Measurements from ENCODE around the gene SERPINB1. TPM values are rescaled to one million over a fixed set of nuclear protein-coding genes. Genes with fewer than 3 reads are reported as not detected.

The SERPINB1 gene
- total and polyA plus RNA-seq, 2 experiments from 2014 or later = 5.6 to 6.5 TPM

DNA sequence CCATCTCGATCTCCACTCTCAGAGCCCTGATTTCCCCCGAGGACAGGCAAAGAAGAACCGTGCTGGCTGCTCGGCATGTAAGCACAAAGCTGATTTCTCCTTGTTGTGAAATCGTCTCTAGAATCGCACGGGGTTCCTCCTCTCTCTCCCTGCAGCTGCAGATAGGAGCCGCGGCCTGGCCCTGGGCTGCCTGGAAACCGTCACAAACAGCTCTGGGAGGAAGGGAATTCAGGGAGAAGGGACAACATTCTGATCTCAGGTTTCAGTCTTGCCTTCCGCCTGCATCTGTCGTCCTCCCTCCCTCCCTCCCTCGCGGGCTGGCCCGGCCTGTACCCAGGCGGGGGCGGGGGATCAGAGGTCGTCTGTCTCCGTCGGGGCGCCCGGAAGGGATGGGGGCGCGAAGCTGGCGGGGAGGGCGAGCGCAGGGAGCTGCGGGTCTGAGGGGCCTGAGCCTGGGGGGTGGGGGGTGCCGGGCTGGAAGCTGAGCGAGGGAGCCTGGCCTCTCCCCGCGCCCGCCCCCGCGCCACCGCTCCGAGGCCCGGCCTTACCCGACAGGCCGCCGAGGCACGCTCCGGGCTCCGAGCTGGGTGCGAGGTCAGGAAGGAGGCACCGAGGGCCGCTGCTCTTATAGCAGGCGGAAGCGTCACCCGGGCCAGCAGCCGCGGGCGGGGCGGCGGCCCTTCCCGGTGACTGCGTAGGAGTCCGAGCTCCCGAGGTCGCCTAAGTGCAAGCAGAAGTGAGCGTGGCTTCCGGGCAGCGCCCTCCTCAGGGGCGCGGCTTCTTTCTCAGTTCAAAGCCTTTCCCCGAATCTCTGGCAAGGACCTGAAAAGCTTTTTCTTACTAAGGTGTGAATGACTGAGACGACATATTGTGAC lies at the start of gene SERPINB1 (continued):
- TF ChIP-seq, protein P1, sequence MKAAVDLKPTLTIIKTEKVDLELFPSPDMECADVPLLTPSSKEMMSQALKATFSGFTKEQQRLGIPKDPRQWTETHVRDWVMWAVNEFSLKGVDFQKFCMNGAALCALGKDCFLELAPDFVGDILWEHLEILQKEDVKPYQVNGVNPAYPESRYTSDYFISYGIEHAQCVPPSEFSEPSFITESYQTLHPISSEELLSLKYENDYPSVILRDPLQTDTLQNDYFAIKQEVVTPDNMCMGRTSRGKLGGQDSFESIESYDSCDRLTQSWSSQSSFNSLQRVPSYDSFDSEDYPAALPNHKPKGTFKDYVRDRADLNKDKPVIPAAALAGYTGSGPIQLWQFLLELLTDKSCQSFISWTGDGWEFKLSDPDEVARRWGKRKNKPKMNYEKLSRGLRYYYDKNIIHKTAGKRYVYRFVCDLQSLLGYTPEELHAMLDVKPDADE (IDR thresholded peaks at IDR 0.05) = peak; percentile 64; the same call in 1 of the 2 replicates

DNA sequence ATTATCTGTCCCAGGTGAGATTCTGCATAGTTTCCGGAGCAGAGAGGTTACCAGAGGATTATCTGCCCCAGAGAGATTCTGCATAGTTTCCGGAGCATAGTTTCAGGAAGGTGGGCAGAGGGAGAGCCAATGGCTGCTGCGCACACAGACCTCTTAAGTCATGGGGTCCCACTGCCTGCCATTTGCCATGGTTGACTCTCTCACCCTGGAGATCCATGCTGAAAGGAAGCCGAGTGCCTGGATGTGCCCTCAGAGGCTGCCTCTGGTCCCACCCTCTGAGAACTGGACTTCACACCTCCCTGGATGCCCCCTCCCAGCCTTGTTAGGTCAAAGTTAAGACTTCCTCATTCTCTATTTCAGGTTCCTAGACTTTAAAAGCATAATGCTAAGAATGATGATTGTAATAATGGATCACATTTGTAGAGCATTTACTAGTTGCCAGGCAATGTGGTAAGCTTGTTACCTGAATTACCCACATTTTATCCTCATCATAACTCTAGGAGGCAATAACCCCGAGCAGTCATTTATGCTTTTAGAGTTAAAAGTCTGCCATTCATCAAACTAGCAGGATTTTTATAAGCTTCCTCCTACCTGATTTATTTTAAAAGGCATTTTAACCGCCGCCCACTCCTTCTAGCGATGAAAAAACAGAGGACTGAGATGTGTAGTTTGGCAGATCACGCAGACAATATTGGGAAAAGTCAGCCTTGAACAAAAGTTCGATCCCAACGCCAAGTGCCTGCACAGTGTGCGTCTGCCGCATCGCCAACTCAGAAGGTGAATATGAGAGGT lies 49.5 kb upstream of the SERPINB1 start:
- Histone ChIP-seq H3K4me2 (no peak overlapping the region), H3K4me3 (no peak overlapping the region), H3F3A (replicated peaks; ENCODE audit: low read depth) (peaks cover 12% of the 10 kb centered on the region; the same call in 1 of the 2 replicates), H3K27me3 (ENCODE audit: insufficient read depth) (no peaks in the 10 kb centered on the region), H3K4me1 (ENCODE audit: insufficient read depth) (peaks cover 4% of the 10 kb centered on the region), H3K9me2 (ENCODE audit: insufficient read depth) (no peaks in the 10 kb centered on the region), H3K79me2 (replicated peaks; ENCODE audit: insufficient read depth) (no peaks in the 10 kb centered on the region), H3K36me3 (ENCODE audit: insufficient read depth) (peaks cover 30% of the 10 kb centered on the region), H3K27ac (ENCODE audit: low read depth) (peak overlapping the region; percentile 28; the same call in 1 of the 2 replicates), H4K20me1 (replicated peaks; ENCODE audit: insufficient read depth) (no peaks in the 10 kb centered on the region), H2AFZ (no peak overlapping the region)
- H3K36me3 Mint-ChIP-seq (ENCODE audit: low read depth) = peaks cover 52% of the 10 kb centered on the region
- no peaks in the 10 kb centered on the region for H3K27me3 Mint-ChIP-seq (ENCODE audit: insufficient read depth, low read depth, poor library complexity)
- H3K27ac Mint-ChIP-seq = no peak overlapping the region
- H3K9me3 Mint-ChIP-seq = no peaks in the 10 kb centered on the region; the same call in 2 of the 3 replicates
- DNase-seq (ENCODE audit: low spot score) (no peak), ATAC-seq (no peak)
- H3K4me1 Mint-ChIP-seq = peaks cover 5% of the 10 kb centered on the region
- no peak overlapping the region for H3K4me3 Mint-ChIP-seq
- TF ChIP-seq, protein P2, sequence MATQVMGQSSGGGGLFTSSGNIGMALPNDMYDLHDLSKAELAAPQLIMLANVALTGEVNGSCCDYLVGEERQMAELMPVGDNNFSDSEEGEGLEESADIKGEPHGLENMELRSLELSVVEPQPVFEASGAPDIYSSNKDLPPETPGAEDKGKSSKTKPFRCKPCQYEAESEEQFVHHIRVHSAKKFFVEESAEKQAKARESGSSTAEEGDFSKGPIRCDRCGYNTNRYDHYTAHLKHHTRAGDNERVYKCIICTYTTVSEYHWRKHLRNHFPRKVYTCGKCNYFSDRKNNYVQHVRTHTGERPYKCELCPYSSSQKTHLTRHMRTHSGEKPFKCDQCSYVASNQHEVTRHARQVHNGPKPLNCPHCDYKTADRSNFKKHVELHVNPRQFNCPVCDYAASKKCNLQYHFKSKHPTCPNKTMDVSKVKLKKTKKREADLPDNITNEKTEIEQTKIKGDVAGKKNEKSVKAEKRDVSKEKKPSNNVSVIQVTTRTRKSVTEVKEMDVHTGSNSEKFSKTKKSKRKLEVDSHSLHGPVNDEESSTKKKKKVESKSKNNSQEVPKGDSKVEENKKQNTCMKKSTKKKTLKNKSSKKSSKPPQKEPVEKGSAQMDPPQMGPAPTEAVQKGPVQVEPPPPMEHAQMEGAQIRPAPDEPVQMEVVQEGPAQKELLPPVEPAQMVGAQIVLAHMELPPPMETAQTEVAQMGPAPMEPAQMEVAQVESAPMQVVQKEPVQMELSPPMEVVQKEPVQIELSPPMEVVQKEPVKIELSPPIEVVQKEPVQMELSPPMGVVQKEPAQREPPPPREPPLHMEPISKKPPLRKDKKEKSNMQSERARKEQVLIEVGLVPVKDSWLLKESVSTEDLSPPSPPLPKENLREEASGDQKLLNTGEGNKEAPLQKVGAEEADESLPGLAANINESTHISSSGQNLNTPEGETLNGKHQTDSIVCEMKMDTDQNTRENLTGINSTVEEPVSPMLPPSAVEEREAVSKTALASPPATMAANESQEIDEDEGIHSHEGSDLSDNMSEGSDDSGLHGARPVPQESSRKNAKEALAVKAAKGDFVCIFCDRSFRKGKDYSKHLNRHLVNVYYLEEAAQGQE (IDR thresholded peaks at IDR 0.05; ENCODE audit: unreplicated experiment) = no peak
- TF ChIP-seq, protein P3, sequence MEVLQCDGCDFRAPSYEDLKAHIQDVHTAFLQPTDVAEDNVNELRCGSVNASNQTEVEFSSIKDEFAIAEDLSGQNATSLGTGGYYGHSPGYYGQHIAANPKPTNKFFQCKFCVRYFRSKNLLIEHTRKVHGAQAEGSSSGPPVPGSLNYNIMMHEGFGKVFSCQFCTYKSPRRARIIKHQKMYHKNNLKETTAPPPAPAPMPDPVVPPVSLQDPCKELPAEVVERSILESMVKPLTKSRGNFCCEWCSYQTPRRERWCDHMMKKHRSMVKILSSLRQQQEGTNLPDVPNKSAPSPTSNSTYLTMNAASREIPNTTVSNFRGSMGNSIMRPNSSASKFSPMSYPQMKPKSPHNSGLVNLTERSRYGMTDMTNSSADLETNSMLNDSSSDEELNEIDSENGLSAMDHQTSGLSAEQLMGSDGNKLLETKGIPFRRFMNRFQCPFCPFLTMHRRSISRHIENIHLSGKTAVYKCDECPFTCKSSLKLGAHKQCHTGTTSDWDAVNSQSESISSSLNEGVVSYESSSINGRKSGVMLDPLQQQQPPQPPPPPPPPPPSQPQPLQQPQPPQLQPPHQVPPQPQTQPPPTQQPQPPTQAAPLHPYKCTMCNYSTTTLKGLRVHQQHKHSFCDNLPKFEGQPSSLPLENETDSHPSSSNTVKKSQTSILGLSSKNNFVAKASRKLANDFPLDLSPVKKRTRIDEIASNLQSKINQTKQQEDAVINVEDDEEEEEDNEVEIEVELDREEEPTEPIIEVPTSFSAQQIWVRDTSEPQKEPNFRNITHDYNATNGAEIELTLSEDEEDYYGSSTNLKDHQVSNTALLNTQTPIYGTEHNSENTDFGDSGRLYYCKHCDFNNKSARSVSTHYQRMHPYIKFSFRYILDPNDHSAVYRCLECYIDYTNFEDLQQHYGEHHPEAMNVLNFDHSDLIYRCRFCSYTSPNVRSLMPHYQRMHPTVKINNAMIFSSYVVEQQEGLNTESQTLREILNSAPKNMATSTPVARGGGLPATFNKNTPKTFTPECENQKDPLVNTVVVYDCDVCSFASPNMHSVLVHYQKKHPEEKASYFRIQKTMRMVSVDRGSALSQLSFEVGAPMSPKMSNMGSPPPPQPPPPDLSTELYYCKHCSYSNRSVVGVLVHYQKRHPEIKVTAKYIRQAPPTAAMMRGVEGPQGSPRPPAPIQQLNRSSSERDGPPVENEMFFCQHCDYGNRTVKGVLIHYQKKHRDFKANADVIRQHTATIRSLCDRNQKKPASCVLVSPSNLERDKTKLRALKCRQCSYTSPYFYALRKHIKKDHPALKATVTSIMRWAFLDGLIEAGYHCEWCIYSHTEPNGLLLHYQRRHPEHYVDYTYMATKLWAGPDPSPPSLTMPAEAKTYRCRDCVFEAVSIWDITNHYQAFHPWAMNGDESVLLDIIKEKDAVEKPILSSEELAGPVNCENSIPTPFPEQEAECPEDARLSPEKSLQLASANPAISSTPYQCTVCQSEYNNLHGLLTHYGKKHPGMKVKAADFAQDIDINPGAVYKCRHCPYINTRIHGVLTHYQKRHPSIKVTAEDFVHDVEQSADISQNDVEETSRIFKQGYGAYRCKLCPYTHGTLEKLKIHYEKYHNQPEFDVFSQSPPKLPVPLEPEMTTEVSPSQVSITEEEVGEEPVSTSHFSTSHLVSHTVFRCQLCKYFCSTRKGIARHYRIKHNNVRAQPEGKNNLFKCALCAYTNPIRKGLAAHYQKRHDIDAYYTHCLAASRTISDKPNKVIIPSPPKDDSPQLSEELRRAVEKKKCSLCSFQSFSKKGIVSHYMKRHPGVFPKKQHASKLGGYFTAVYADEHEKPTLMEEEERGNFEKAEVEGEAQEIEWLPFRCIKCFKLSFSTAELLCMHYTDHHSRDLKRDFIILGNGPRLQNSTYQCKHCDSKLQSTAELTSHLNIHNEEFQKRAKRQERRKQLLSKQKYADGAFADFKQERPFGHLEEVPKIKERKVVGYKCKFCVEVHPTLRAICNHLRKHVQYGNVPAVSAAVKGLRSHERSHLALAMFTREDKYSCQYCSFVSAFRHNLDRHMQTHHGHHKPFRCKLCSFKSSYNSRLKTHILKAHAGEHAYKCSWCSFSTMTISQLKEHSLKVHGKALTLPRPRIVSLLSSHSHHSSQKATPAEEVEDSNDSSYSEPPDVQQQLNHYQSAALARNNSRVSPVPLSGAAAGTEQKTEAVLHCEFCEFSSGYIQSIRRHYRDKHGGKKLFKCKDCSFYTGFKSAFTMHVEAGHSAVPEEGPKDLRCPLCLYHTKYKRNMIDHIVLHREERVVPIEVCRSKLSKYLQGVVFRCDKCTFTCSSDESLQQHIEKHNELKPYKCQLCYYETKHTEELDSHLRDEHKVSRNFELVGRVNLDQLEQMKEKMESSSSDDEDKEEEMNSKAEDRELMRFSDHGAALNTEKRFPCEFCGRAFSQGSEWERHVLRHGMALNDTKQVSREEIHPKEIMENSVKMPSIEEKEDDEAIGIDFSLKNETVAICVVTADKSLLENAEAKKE (CRISPR knock-in tag; IDR thresholded peaks at IDR 0.05) = no peak
- TF ChIP-seq CREB1 (CRISPR knock-in tag; IDR thresholded peaks at IDR 0.05; ENCODE audit: low read depth) (no peak), STAT1 (IDR thresholded peaks at IDR 0.05; ENCODE audit: unreplicated experiment) (no peak), JUNB (IDR thresholded peaks at IDR 0.05; ENCODE audit: unreplicated experiment) (no peak), POLR2AphosphoS5 (IDR thresholded peaks at IDR 0.05; ENCODE audit: low read depth) (no peak), NANOG (IDR thresholded peaks at IDR 0.05; ENCODE audit: borderline replicate concordance) (no peak), ZNF331 (CRISPR knock-in tag; IDR thresholded peaks at IDR 0.05; ENCODE audit: low read depth) (no peak), EZH2phosphoT487 (IDR thresholded peaks at IDR 0.05; ENCODE audit: unreplicated experiment) (no peak)

Data from GM23338 (cell line).